Osteocyte (in vitro differentiated cells): ENCODE data around the gene TPO. TPM values are rescaled to one million over a fixed set of nuclear protein-coding genes. Genes with fewer than 3 reads are reported as not detected.
"Not testable (repeated sequence)": the region's sequence is repeated elsewhere in the genome, so short reads cannot be mapped to it uniquely, and the experiment has no call there.

Experiments
- DNase-seq: peaks from one replicate; pipeline ENCODE4 v3.0.0; 2021; ENCODE audit warnings: mixed read lengths; ENCODE audit not compliant: unreplicated experiment; ENCODE audit errors: extremely low spot score
- H3K27ac Mint-ChIP-seq: one replicate; pipeline ENCODE4 v1.8.0; 2021; ENCODE audit warnings: mild to moderate bottlenecking, mixed read lengths; ENCODE audit not compliant: unreplicated experiment
- H3K27me3 Mint-ChIP-seq: one replicate; pipeline ENCODE4 v1.8.0; 2021; ENCODE audit warnings: mixed read lengths; ENCODE audit not compliant: unreplicated experiment
- H3K36me3 Mint-ChIP-seq: one replicate; pipeline ENCODE4 v1.8.0; 2021; ENCODE audit warnings: mixed read lengths; ENCODE audit not compliant: unreplicated experiment
- H3K4me1 Mint-ChIP-seq: one replicate; pipeline ENCODE4 v1.8.0; 2021; ENCODE audit warnings: mixed read lengths; ENCODE audit not compliant: unreplicated experiment
- H3K4me3 Mint-ChIP-seq: one replicate; pipeline ENCODE4 v1.8.0; 2021; ENCODE audit warnings: mild to moderate bottlenecking, moderate library complexity, mixed read lengths; ENCODE audit not compliant: unreplicated experiment
- H3K9me3 Mint-ChIP-seq: one replicate; pipeline ENCODE4 v1.8.0; 2021; ENCODE audit warnings: mixed read lengths; ENCODE audit not compliant: unreplicated experiment
- total RNA-seq: library from RNA; stranded (reverse); gene quantifications from 2 replicates; pipeline ENCODE4 v1.2.1, GENCODE V29; 2021
- TF ChIP-seq, protein P1 (sequence below): fragments of 200-600 bp; sonication (generic); IDR thresholded peaks from 2 replicates; pipeline ENCODE4 v1.5.0; 2021; ENCODE audit warnings: antibody characterized with exemption, mild to moderate bottlenecking, moderate library complexity

The TPO gene
- total RNA-seq, 1 donor from 2014 or later: not detected

- Mint-ChIP-seq H3K27me3 (no peaks in the 10 kb centered on the region), H3K4me1 (no peaks in the 10 kb centered on the region), H3K4me3 (no peak overlapping the region), H3K27ac (no peak overlapping the region), H3K36me3 (no peaks in the 10 kb centered on the region), H3K9me3 (no peaks in the 10 kb centered on the region)
- TF ChIP-seq, protein P1, sequence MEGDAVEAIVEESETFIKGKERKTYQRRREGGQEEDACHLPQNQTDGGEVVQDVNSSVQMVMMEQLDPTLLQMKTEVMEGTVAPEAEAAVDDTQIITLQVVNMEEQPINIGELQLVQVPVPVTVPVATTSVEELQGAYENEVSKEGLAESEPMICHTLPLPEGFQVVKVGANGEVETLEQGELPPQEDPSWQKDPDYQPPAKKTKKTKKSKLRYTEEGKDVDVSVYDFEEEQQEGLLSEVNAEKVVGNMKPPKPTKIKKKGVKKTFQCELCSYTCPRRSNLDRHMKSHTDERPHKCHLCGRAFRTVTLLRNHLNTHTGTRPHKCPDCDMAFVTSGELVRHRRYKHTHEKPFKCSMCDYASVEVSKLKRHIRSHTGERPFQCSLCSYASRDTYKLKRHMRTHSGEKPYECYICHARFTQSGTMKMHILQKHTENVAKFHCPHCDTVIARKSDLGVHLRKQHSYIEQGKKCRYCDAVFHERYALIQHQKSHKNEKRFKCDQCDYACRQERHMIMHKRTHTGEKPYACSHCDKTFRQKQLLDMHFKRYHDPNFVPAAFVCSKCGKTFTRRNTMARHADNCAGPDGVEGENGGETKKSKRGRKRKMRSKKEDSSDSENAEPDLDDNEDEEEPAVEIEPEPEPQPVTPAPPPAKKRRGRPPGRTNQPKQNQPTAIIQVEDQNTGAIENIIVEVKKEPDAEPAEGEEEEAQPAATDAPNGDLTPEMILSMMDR: no peak
- peak; percentile 74 for DNase-seq
These were observed 73.4 kb downstream of the TPO start for GRCh38 chr2:1486670-1487069.

GRCh38 chr2:1487758-1488157 is 74.5 kb downstream of the TPO start:
- no peak overlapping the region for H3K27ac Mint-ChIP-seq

GRCh38 chr2:1488181-1488671 is 75.0 kb downstream of the TPO start:
- H3K27ac Mint-ChIP-seq: no peak overlapping the region
- DNase-seq: peak; percentile 79

More at GRCh38 chr2:1487758-1488157, 74.5 kb downstream of the TPO start:
- H3K4me3 Mint-ChIP-seq: no peak overlapping the region
- H3K36me3 Mint-ChIP-seq: no peaks in the 10 kb centered on the region
- no peaks in the 10 kb centered on the region for H3K4me1 Mint-ChIP-seq
- TF ChIP-seq, protein P1: no peak
- DNase-seq: peak; percentile 75
- no peaks in the 10 kb centered on the region for H3K9me3 Mint-ChIP-seq
- H3K27me3 Mint-ChIP-seq: no peaks in the 10 kb centered on the region

DNA sequence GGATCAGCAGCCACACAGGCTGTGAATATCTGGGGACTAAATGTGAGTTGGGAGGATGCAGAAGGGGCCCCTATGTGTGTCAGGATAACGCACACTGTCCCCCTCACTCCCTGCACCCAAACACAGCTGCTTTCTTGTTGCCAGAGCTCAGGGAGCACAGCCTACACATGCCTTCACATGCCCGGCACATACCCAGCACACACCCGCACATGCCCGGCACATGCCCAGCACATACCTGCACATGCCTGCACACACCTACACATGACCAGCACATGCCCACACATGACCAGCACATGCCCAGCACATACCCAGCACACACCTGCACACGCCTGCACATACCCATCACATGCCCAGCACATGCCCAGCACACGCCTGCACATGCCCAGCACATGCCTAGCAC is 75.6 kb downstream of the TPO start:
- Mint-ChIP-seq H3K4me3 (no peak overlapping the region), H3K27me3 (no peaks in the 10 kb centered on the region), H3K9me3 (no peaks in the 10 kb centered on the region), H3K27ac (no peak overlapping the region), H3K36me3 (no peaks in the 10 kb centered on the region), H3K4me1 (no peaks in the 10 kb centered on the region)
- no peak for DNase-seq
- TF ChIP-seq, protein P1: no peak

More at GRCh38 chr2:1488181-1488671, 75.0 kb downstream of the TPO start:
- no peaks in the 10 kb centered on the region for H3K4me1 Mint-ChIP-seq
- H3K4me3 Mint-ChIP-seq: no peak overlapping the region
- H3K36me3 Mint-ChIP-seq: no peaks in the 10 kb centered on the region
- TF ChIP-seq, protein P1: no peak
- H3K27me3 Mint-ChIP-seq: no peaks in the 10 kb centered on the region
- no peaks in the 10 kb centered on the region for H3K9me3 Mint-ChIP-seq

DNA sequence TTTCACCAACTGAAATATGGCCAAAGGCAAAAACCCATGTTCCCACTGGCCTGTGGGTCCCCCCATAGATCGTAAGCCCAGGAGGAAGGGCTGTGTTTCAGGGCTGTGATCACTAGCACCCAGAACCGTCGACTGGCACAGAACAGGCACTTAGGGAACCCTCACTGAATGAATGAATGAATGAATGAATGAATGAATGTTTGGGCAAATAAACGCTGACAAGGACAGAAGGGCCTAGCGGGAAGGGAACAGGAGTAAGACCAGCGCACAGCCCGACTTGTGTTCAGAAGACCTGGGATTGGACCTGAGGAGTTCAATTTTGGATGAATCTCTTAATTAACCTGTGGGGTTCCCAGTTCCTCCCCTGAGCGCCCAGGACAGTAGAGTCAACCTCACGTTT is 76.2 kb downstream of the TPO start:
- no peak for DNase-seq
- Mint-ChIP-seq H3K36me3 (no peaks in the 10 kb centered on the region), H3K4me1 (no peaks in the 10 kb centered on the region), H3K27ac (no peak overlapping the region), H3K27me3 (no peaks in the 10 kb centered on the region), H3K9me3 (no peaks in the 10 kb centered on the region), H3K4me3 (no peak overlapping the region)
- TF ChIP-seq, protein P1: no peak

- H3K4me3 Mint-ChIP-seq, H3K4me1 Mint-ChIP-seq, H3K36me3 Mint-ChIP-seq, DNase-seq, H3K27ac Mint-ChIP-seq, H3K27me3 Mint-ChIP-seq, H3K9me3 Mint-ChIP-seq: not testable (repeated sequence)
These were observed 77.1 kb downstream of the TPO start for GRCh38 chr2:1490381-1490780.
